HG02623 (cell line): ENCODE measurements around the gene VSTM2B.
"Not testable (repeated sequence)": the region's sequence is repeated elsewhere in the genome, so short reads cannot be mapped to it uniquely, and the experiment has no call there.

Experiments
- ATAC-seq: cut with Tn5 transposase; IDR thresholded peaks from one replicate; pipeline ENCODE4 v1.9.1; 2021; ENCODE audit warnings: moderate library complexity; ENCODE audit not compliant: unreplicated experiment

VSTM2B gene

GRCh38 chr19:29525901-29526729 is at the start of gene VSTM2B:
Gene VSTM2B, plus strand, starts transcription at chr19:29525994. Its CDS starts 590 bp downstream, at chr19:29526584.
- ATAC-seq: no peak

GRCh38 chr19:29476528-29476927 is 49.3 kb upstream of the VSTM2B start:
- ATAC-seq: no peak

- ATAC-seq: no peak
Observed at GRCh38 chr19:29477831-29478577, 47.8 kb upstream of the VSTM2B start.

GRCh38 chr19:29478578-29479565 is 46.9 kb upstream of the VSTM2B start:
- no peak for ATAC-seq

- no peak for ATAC-seq
Observed at GRCh38 chr19:29479941-29480340, 45.9 kb upstream of the VSTM2B start.

- ATAC-seq: no peak
Observed at GRCh38 chr19:29480507-29480906, 45.3 kb upstream of the VSTM2B start.

GRCh38 chr19:29482855-29483640 is 42.7 kb upstream of the VSTM2B start:
- no peak for ATAC-seq

GRCh38 chr19:29483641-29483920 is 42.2 kb upstream of the VSTM2B start:
- ATAC-seq: no peak

GRCh38 chr19:29483944-29484581 is 41.7 kb upstream of the VSTM2B start:
- ATAC-seq: no peak

GRCh38 chr19:29484876-29485275 is 40.9 kb upstream of the VSTM2B start:
- no peak for ATAC-seq

- no peak for ATAC-seq
Observed at GRCh38 chr19:29485293-29485692, 40.5 kb upstream of the VSTM2B start.

- not testable (repeated sequence) for ATAC-seq
Observed at GRCh38 chr19:29486961-29487360, 38.8 kb upstream of the VSTM2B start.

GRCh38 chr19:29487432-29487831 is 38.4 kb upstream of the VSTM2B start:
- ATAC-seq: no peak

GRCh38 chr19:29488316-29488715 is 37.5 kb upstream of the VSTM2B start:
- no peak for ATAC-seq

- ATAC-seq: no peak
Observed at GRCh38 chr19:29489172-29489951, 36.4 kb upstream of the VSTM2B start.

GRCh38 chr19:29491491-29491890 is 34.3 kb upstream of the VSTM2B start:
- ATAC-seq: no peak

GRCh38 chr19:29491995-29492577 is 33.7 kb upstream of the VSTM2B start:
- ATAC-seq: no peak

GRCh38 chr19:29492769-29493168 is 33.0 kb upstream of the VSTM2B start:
- no peak for ATAC-seq

- ATAC-seq: no peak
Observed at GRCh38 chr19:29495091-29495490, 30.7 kb upstream of the VSTM2B start.
